GM12801 (cell line): ENCODE measurements around the gene COL26A1.

Experiments used
- TF ChIP-seq, protein P1 (sequence below): IDR thresholded peaks from one replicate; pipeline ENCODE4 v1.5.1; 2011; ENCODE audit warnings: control low read depth; ENCODE audit not compliant: insufficient read length; ENCODE audit errors: extremely low read depth

Gene COL26A1

DNA sequence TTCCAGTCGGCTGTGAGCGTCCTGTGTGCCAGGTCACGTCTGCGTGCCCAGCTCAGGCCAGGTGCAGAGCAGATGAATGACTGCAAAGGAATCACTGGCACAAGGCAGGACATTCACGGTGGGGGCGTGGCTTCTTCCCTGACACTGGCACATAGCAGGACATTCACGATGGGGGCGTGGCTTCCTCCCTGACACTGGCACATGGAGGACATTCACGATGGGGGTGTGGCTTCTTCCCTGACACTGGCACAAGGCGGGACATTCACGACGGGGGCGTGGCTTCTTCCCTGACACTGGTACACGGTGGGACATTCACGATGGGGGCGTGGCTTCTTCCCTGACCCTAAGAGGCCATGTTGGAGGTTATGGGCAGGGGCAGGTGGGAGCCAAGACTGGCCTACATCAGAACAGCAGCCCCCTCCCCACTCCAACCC lies 202.1 kb downstream of the COL26A1 start:
- TF ChIP-seq, protein P1, sequence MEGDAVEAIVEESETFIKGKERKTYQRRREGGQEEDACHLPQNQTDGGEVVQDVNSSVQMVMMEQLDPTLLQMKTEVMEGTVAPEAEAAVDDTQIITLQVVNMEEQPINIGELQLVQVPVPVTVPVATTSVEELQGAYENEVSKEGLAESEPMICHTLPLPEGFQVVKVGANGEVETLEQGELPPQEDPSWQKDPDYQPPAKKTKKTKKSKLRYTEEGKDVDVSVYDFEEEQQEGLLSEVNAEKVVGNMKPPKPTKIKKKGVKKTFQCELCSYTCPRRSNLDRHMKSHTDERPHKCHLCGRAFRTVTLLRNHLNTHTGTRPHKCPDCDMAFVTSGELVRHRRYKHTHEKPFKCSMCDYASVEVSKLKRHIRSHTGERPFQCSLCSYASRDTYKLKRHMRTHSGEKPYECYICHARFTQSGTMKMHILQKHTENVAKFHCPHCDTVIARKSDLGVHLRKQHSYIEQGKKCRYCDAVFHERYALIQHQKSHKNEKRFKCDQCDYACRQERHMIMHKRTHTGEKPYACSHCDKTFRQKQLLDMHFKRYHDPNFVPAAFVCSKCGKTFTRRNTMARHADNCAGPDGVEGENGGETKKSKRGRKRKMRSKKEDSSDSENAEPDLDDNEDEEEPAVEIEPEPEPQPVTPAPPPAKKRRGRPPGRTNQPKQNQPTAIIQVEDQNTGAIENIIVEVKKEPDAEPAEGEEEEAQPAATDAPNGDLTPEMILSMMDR, result no peak

DNA sequence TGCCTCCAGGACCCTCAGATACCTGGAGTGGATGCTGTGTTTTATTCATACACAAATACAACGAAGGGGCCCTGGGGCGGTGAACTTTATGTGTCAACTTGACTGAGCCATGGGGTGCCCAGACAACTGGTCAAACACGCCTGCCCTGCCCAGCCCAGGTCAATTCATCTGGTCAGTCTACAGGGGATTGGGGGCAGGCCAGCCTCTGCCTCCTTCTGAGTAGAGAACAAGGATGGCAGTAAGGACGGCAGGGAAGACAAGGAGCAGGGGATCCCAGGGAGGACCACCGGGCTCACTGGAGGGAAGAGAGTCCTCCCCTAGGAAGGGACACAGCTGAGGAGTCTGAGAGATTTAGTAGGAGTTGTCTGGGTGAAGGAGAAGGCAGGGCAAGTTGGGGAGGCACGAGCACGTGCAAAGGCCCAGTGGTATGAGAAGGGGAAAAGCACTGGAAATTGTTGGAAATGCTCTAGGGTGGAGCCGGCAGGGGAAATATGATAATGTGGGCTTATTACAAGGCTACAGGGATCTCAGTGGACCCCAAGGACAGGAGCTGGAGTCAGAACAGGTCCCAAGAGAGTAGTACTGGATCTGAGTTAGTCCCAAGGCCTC lies 203.0 kb downstream of the COL26A1 start:
- TF ChIP-seq, protein P1, result no peak

GRCh38 chr7:101567230-101567629 lies 204.6 kb downstream of the COL26A1 start:
- TF ChIP-seq, protein P1, result no peak

GRCh38 chr7:101572156-101572555 lies 209.5 kb downstream of the COL26A1 start:
- TF ChIP-seq, protein P1, result no peak

DNA sequence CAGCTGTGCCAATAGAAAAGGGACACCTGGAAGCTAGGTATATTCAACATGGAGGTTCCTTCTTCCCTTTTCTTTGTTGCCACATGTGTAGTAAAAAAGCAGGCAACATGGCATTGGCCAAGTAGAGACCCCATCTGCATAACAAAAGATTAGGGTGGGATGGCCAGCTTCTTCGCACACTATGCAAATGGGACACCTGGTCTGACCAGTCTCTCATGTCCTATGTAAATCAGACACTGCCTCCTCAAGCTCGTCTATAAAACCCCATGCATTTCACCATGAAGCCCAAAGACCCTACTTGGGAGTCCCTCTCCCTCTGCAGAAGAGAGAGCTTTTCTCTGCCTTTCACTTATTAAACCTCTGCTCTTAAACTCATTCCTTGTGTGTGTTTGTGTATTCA lies 212.5 kb downstream of the COL26A1 start:
- TF ChIP-seq, protein P1, result no peak

- TF ChIP-seq, protein P1, result no peak
These were observed 213.0 kb downstream of the COL26A1 start for GRCh38 chr7:101575721-101576120.

- TF ChIP-seq, protein P1, result no peak
These were observed 214.3 kb downstream of the COL26A1 start for GRCh38 chr7:101576998-101577397.
